ENCODE results near the gene STAT5A.
"Not testable (repeated sequence)": the region's sequence is repeated elsewhere in the genome, so short reads cannot be mapped to it uniquely, and the experiment has no call there.

STAT5A gene

DNA sequence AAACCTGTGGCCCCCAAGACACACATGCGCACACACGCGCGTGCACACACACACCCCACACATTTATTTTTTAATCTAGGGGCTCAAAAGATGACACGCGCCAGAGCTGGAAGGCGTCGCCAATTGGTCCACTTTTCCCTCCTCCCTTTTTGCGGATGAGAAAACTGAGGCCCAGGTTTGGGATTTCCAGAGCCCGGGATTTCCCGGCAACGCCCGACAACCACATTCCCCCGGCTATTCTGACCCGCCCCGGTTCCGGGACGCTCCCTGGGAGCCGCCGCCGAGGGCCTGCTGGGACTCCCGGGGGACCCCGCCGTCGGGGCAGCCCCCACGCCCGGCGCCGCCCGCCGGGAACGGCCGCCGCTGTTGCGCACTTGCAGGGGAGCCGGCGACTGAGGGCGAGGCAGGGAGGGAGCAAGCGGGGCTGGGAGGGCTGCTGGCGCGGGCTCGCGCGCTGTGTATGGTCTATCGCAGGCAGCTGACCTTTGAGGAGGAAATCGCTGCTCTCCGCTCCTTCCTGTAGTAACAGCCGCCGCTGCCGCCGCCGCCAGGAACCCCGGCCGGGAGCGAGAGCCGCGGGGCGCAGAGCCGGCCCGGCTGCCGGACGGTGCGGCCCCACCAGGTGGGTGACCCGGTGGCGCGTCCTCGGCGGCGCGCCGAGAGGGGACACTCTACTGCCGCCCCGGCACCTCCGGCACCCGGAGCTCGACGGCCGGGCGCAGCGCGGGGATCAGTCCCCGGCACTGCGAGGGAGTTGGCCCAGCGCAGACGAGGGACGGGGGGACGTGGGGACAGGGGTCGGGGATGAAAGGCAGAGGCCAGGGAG lies at the start of gene STAT5A:
TSS of gene STAT5A (plus strand) at position 522 of the 826 bp plus-strand sequence. CDS start 914 bp downstream, outside the sequence.
- DNase-seq, result peak; percentile 67

DNA sequence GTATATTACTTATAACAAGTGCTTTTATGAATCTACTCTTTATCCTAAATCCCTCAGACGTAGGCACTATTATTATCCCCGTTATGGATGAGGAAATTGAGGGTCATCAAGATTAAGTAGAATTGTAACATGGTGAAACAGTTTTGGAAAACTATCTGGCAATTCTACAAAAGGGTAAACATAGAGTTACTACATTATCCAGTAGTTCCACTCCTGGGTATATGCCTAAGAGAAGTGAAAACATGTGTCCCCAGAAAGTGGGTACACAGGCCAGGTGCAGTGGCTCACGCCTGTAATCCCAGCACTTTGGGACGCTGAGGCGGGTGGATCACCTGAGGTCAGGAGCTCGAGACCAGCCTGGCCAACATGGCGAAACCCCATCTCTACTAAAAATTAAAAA lies 48.7 kb upstream of the STAT5A start:
- not testable (repeated sequence) for DNase-seq

DNA sequence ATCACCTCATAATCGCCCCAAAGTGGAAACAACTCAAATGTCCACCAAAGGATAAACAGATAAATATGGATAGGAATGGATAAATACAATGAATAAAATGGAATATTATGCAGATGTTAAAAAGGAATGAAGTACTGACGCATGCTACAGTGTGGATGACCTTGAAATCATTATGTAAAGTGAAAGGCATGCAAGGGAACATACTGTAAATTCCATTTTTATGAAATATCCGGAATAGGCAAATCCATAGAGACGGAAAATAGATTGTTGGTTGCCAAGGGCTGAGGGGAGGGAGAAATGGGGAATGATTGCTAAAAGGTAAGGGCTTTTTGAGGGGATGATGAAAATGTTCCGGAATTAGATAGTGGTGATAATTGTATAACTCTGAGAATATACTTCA lies 48.1 kb upstream of the STAT5A start:
- DNase-seq, result no peak

DNA sequence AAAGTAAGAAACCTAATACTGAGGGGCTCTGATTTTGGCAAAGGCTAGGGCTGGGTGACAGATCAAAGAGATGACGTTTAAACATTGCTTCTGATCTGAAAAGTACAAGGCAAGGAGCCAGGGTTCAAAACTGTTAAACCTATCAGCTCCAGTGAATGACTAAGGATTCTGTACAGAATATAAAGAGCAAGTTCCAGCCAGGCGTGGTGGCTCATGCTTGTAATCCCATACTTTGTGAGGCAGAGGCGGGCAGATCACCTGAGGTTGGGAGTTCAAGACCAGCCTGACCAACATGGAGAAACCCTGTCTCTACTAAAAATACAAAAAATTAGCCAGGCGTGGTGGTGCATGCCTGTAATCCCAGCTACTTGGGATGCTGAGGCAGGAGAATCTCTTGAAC lies 47.4 kb upstream of the STAT5A start:
- DNase-seq, result not testable (repeated sequence)

DNA sequence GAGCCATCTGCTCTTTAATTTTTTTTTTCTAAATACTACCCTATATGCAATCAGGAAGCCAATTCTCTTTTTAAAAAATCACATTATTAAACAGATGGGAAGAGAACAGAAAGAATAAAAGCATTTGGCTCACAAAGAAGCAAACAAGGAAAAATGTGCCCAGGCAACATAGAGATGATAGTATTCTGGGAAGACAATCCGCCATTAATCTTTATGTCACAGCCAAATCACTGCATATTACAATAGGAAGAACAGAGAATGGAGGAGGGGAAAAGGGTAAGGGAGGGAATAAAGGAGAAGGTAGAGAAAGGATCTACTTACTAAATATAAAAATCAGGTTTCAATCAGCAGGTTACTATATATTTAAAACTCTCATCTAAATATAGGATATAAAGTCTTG lies 46.4 kb upstream of the STAT5A start:
- no peak for DNase-seq

DNA sequence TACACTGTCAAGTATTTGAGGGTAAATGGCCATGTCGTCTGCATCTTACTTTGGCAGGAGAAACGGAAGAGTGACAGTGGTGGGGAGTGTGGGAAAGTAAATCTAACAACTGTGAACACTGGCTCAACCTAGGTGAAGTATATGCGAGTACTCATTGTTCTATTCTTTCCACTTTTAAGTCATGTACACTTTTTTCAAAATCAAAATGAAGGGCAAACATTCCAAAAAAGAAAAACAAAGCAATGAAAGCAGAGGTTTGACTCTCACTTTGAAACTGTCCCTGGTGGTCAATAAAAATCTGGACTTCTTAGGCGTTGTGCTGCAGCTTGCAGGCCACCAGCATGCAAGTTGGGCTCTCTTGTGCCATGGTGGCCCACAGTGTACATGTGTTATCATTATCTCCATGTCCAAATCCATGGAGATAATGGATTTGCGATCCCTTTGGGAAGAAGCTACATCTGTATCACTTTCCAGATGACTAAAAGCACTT lies 44.8 kb upstream of the STAT5A start:
- no peak for DNase-seq

DNA sequence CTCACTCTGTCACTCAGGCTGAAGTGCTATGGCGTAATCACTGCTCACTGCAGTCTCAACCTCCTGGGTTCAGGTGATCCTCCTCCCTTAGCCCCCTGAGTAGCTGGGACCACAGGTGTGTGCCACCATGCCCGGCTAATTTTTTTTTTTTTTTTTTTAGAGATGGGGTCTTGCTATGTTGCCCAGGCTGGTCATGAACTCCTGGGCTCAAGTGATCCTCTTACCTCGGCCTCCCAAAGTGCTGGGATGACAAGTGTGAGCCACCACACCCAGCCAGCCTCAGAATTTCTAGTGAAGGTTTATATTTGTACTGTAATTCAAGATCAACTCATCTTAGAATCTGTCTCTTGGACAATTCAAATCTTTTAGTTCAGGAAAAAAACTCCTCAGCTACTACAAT lies 44.2 kb upstream of the STAT5A start:
- DNase-seq, result not testable (repeated sequence)

DNA sequence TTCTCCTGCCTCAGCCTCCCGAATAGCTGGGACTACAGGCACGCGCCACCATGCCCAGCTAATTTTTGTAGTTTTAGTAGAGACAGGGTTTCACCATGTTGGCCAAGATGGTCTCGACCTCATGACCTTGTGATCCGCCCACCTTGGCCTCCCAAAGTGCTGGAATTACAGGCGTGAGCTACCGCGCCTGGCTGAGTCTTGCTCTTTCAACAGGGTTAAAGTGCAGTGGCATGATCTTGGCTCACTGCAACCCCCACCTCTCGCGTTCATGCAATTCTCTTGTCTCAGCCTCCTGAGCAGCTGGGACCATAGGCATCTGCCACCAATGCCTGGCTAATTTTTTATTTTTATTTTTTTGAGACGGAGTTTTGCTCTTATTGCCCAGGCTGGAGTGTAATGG lies 43.1 kb upstream of the STAT5A start:
- DNase-seq, result not testable (repeated sequence)

DNA sequence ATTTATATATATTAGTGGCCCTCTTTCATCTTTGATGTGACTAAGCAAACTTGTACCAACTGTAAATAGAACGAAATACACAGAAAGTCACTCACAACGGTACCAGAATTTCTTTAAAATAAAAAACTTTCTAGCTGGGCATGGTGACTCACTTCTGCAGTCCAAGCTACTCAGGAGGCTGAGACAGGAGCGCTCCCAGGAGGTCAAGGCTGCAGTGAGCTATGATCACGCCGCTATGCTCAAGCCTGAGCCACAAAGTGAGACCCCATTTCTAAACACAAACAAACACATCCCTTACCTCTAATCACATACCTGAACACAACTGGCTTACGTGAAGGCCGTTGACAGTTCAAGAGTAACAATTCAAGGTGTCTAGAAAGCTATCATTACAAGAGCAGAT lies 41.8 kb upstream of the STAT5A start:
- no peak for DNase-seq

DNA sequence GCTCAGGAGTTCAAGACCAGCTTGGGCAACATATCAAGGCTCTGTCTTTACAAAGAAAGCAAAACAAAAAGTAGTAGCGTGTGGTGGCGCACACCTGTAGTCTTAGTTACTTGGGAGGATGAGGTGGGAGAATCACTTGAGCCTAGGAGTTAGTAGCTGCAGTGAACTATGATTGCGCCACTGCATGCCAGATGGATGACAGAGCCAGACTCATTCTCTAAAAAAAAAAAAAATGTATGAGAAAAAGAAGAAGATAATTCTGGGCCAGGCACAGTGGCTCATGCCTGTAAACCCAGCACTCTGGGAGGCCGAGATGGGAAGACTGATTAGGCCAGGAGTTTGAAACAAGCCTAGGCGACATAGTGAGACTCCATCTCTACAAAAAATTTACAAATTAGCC lies 40.6 kb upstream of the STAT5A start:
- DNase-seq, result peak; percentile 71

DNA sequence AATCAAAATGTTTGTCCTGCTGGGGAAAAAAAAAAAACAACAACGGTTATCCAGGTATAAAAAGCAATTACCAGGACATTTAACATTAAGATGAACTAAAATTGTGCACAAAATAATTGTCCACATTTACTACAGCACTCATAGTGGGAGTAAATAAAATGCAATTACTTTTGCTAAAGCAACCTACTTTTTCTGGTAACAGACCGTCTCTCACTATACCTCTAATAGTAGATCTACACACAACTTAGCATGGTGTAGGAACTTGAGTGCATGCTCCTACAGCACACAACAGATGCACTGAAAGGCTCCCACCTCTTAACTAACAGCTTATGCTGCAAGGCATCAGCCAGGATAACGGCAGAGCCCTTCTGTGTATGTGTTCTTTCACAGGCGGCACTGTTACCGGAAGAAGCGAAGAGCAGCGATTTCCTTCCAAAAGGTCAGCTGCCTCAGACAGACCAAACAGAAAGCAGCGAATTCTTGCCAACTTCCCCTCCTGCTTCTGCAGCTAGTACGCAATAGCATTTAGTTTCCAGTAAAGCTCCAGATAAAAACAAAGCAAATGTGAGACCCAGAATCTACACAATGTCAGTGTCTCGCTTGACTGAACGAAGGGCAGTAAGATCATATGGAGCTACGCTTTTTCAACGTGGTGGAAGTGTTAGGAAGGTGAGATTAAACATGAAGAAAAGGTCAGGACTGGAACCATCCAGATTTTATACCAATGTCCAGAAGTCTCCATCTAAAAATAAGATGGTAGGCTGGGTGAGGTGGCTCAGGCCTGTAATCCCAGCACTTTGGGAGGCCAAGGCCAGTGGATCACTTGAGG lies 39.7 kb upstream of the STAT5A start:
- peak; percentile 71 for DNase-seq

DNA sequence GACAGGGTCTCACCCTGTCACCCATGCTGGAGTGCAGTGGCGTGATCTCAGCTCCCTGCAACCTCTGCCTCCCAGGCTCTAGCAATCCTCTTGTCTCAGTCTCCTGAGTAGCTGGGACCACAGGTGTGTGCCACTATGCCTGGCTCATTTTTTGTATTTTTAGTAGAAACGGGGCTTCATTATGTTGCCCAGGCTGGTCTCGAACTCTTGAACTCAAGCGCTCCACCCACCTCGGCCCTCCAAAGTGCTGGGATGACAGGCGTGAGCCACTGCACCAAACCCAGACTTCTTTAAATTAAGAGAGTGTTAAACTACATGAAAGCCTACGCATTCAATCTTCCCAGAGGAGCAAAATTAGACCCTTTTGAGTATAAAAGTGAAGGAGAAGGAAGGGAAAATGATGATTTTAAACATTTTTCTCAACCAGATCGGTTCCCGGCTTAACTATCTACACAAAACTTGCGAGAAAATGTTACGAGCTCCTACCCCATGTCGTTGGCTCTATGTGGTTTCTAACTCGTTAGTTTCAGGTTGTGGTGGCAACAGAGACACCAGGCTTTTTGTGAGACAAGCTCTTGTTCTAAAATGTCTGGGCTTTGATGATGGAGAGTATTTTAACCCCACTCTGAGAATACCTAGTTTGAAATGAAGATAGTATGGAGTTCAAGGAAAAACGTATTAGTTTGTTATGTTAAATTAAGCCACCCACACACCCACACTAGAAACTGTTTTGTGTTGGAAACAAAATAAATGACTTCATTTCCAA lies 38.4 kb upstream of the STAT5A start:
- DNase-seq, result no peak

DNA sequence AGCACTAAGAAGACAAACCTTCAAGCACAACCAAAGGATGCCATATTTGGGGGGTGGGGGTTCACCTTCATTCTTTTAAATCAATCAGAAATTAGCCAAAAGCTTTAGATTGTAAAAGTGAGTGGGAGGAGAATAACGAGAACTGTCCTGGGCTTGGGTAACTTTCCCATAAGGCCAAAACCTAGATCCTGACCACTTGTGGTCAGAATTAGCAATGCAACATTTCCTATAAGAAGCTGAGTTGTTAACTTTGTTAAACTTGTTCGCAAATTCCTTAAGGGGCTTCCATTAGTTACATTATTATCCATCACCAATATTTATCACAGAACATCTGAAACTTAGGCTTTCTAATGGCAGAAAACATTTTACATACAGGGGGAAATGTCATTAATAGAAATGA lies 37.2 kb upstream of the STAT5A start:
- no peak for DNase-seq

DNA sequence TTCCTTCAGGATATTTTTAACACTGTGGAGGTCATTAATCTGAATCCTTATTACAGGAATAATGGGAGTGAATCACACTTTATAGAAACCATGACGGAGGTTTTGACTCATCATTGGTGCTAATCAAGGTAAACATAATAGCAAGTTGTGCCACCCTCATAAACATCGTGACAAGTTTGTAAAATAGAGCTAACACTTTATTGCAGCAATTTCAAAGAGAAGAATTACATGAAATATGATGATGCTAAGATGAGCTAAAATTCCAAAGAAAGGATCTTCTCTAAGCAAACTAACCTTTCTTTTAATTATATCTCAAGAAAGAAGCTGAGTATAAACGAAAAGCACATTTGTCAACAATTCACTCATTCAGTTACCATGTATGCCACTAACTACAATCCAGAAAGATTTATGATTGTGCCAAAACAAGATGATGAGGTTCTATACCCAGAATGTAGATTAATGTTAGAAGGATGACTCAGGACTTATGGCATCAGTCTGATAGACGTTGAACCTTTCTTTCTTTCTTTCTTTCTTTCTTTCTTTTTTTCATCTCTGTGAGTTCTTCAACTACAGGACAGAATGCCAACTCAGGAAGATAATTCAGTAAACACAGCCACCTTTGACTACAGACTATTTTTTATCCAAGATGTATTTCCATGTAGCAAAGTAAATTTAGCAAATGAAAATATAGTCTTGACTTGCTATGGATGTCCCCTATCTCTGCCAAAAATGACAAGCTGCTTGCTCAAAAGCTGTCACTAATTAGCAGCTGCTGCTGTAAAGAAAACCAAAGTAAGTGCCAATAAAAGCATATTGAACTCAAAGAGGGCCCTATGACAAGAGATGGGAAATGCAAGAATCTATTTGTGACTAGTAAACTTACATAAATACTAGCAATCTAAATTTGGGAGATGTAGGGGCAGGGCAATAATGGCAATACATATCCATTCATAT lies 35.4 kb upstream of the STAT5A start:
- DNase-seq, result peak; percentile 41

DNA sequence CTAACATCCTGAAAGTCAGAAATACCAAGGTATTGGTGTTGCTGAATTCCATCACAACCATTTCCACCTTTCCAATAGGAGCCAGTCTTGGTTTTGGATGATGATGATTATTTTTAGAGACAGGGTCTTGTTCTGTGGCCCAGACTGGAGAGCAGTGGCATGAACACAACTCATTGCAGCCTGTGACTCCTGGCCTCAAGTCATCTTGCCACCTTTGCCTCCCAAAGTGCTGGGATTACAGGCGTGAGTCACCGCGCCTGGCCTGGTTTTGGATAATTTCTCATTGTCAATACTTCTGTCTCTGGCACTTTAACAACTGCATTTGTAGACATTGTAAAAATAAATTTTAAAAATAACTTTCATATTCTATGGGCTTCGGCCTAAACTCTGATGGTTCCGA lies 34.7 kb upstream of the STAT5A start:
- no peak for DNase-seq

DNA sequence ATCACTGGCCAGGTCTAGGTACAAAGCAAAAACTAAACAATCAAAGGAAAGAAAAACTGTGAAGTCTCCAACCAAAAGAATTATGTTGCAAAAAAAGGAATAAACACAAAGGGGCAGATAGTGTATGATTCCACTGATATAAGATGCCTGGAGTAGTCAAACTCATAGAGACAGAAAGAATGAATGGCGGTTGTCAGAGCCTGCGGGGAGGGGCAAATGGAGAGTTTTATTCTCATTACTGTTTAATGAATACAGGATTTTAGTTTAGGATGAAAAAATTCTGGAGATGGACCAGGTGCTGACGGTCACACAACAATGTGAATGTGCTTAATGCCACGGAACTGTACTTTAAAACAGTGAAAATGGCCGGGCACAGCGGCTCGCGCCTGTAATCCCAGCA lies 32.9 kb upstream of the STAT5A start:
- DNase-seq, result no peak

DNA sequence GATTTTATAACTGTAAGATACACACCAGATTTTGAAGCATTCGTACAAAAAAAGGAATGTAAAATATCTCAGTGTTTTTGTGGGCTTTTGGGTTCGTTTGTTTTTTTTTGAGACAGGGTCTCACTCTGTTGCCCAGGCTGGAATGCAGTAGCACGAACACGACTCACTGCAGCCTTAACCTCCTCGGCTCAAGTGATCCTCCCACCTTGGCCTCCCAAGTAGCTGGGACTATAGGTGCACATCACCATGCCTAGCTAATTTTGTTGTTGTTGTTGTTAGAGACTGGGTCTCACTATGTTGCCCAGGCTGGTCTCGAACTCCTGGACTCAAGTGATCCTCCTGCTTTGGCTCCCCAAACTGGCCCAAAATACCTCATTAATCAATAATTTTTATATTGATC lies 28.0 kb upstream of the STAT5A start:
- no peak for DNase-seq

DNA sequence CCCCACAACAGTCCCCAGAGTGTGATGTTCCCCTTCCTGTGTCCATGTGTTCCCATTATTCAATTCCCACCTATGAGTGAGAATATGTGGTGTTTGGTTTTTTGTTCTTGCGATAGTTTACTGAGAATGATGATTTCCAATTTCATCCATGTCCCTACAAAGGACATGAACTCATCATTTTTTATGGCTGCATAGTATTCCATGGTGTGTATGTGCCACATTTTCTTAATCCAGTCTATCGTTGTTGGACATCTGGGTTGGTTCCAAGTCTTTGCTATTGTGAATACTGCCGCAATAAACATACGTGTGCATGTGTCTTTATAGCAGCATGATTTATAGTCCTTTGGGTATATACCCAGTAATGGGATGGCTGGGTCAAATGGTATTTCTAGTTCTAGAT lies 23.9 kb upstream of the STAT5A start:
- DNase-seq, result not testable (repeated sequence)

DNA sequence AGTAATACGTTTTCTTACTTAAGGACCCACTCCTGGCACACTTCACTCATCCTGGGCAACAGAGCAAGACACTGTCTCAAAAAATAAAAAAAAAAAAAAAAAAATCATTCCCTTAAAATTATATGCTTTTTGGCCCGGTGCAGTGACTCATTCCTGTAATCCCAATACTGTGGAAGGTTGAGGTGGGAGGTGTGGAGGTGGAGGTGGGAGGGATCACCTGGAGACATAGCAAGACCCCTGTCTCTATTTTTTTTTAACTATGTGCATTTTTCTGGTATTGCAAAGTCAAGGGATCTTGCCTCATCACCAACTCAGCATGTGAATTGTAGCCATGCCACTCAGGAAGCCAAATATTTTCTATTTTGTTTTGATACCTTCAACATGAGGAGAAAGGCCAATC lies 21.8 kb upstream of the STAT5A start:
- DNase-seq, result no peak

DNA sequence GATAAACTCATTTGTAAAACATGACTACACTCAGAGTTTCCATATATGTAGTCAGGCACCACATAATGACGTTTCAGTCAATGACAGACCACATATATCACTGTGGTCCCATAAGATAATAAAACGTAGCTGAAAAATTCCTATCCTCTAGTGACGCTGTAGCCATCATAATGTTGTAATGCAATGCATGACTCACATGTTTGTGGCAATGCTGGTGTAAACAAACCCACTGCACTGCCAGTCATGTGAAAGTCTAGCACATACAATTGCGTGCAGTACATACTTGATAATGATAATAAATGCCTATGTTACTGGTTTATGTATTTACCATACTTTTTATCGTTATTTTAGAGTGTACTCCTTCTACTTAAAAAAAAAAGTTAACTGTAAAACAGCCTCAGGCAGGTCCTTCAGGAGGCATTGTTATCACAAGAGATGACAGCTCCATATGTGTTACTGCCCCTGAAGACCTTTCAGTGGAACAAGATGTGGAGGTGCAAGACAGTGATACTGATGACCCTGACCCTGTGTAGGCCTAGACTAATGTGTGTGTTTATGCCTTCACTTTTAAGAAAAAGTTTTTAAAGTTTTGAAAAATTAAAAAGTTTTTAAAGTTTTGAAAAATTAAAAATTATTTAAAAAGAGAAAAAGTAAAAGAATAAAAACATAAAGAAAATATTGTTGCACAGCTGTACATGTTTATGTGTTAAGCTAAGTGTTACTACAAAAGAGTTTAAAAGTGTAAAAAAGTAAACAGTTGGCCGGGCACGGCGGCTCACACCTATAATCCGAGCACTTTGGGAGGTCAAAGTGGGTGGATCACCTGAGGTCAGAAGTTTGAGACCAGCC lies 21.2 kb upstream of the STAT5A start:
- peak; percentile 63 for DNase-seq

DNA sequence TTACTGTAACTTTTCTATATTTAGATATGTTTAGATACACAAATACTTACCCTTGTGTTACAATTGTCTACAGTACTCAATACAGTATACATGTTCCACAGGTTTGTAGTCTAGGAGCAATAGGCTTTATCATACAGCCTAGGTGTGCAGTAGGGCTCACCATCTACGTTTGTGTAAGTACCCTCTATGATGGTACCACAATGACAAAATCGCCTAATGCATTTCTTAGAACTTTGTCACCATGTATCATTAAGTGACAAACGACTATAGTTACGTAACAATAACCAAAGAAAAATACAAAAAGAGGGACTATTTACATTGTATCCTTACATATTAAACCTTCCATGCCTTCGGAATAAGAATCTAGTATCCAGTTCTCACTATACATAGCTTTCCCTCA lies 20.1 kb upstream of the STAT5A start:
- no peak for DNase-seq

Data from fibroblast of upper back skin (primary cell).